DND-41 (cell line): Measurements from ENCODE around the gene ADAMTS9.

ENCODE experiments used
- CTCF ChIP-seq: IDR thresholded peaks from 2 replicates; pipeline ENCODE4 v1.5.1; 2012; ENCODE audit warnings: borderline replicate concordance, low read length, moderate library complexity, mild to moderate bottlenecking; ENCODE audit not compliant: poor library complexity, severe bottlenecking; ENCODE audit errors: extremely low read depth
- EZH2 ChIP-seq: IDR thresholded peaks from 3 replicates; pipeline ENCODE4 v1.6.1; 2012; ENCODE audit warnings: borderline replicate concordance, low read depth, mild to moderate bottlenecking, moderate library complexity, low read length, inconsistent platforms; ENCODE audit not compliant: severe bottlenecking

- no peak for TF ChIP-seq EZH2
- TF ChIP-seq CTCF = no peak
These were observed 148.2 kb downstream of the ADAMTS9 start for GRCh38 chr3:64539451-64540196.
